ENCODE measurements around the gene SLC4A11. TPM values are rescaled to one million over a fixed set of nuclear protein-coding genes. Genes with fewer than 3 reads are reported as not detected.

The SLC4A11 gene
- total RNA-seq, 1 donor from 2014 or later: 5.8 TPM

DNA sequence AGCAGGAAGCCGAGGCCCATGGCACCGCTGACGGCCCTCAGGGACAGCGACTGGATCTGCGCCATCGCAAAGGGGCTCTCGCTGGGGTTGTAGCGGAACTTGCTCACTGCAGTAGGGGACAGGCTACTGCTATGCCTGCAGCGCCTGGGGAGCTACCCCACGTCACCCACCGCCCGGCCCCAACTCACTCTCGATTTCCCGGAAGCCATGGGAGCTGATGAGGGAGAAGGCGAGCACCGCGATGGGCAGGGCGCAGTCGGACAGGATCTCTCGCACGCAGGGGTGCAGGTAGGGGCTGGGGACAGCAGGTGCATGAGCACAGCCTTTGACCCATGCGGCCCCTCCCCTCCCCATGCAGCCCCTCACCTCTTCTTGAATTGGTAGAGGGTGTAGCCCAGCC is 9.8 kb downstream of the SLC4A11 start:
- H3K27ac Mint-ChIP-seq: no peak overlapping the region
- no peak for DNase-seq (ENCODE audit: extremely low spot score, unreplicated experiment)
- no peaks in the 10 kb centered on the region for H3K27me3 Mint-ChIP-seq
- no peaks in the 10 kb centered on the region for H3K9me3 Mint-ChIP-seq
- no peaks in the 10 kb centered on the region for H3K4me1 Mint-ChIP-seq (ENCODE audit: unreplicated experiment)
- H3K36me3 Mint-ChIP-seq: no peaks in the 10 kb centered on the region
- TF ChIP-seq, protein P1, sequence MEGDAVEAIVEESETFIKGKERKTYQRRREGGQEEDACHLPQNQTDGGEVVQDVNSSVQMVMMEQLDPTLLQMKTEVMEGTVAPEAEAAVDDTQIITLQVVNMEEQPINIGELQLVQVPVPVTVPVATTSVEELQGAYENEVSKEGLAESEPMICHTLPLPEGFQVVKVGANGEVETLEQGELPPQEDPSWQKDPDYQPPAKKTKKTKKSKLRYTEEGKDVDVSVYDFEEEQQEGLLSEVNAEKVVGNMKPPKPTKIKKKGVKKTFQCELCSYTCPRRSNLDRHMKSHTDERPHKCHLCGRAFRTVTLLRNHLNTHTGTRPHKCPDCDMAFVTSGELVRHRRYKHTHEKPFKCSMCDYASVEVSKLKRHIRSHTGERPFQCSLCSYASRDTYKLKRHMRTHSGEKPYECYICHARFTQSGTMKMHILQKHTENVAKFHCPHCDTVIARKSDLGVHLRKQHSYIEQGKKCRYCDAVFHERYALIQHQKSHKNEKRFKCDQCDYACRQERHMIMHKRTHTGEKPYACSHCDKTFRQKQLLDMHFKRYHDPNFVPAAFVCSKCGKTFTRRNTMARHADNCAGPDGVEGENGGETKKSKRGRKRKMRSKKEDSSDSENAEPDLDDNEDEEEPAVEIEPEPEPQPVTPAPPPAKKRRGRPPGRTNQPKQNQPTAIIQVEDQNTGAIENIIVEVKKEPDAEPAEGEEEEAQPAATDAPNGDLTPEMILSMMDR (conservative IDR thresholded peaks at IDR 0.05): no peak
- H3K4me3 Mint-ChIP-seq: no peak overlapping the region

DNA sequence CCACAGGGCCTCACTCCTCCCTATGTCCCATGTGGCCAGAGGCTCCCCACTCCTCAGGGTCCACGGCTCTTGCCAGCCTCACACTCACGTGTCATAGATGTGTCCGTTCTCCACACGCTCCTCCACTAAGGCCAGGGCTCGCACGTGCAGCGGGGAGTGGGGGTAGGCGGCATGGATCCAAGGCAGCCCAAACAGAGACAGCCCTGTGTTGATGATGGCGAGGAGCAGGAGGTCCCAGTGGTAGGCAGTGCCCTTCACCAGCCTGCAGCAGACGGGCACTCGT is 10.3 kb downstream of the SLC4A11 start:
- no peak for DNase-seq (ENCODE audit: extremely low spot score, unreplicated experiment)
- H3K4me3 Mint-ChIP-seq: no peak overlapping the region

DNA sequence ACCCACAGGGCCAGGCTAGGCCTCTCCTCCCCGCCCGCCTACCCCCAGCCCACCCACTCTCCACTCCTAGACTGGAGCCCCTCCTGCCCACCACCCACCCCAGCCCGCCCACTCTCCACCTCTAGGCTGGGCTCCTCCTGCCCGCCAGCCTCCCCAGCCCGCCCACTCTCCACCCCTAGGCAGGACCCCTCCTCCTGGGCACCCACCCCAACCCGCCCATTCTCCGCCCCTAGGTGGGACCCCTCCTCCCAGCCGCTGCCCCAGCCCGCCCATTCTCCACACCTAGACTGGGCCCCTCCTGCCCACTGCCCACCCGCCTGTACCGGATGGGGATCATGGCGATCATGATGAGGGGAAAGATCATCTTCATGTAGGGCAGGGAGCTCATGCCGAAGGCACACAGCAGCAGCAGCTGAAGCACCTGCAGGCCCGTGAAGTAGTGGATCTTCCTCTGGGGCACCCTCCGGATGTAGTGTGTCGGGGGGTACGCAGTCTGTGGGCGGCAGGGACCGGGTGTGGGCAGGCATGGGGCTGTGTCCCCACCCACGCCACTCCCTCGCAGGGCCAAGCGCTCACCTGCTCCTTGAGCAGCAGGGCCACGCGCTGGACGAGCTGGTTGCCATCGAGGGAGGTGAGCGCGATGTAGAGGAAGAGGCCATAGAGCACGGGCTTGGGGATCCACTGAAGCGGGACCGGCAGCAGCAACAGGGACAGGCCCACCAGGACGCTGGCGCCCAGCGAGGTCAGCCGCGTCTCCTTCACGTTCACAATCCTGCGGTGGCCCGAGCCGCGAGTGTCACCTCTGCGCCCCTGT is 10.8 kb downstream of the SLC4A11 start:
- TF ChIP-seq, protein P1 (conservative IDR thresholded peaks at IDR 0.05): no peak
- Mint-ChIP-seq H3K4me1 (ENCODE audit: unreplicated experiment) (no peaks in the 10 kb centered on the region), H3K27ac (no peak overlapping the region), H3K27me3 (no peaks in the 10 kb centered on the region), H3K36me3 (no peaks in the 10 kb centered on the region), H3K9me3 (no peaks in the 10 kb centered on the region), H3K4me3 (no peak overlapping the region)
- DNase-seq (ENCODE audit: extremely low spot score, unreplicated experiment): no peak

More for the DNA sequence above, 10.3 kb downstream of the SLC4A11 start:
- Mint-ChIP-seq H3K27me3 (no peaks in the 10 kb centered on the region), H3K27ac (no peak overlapping the region), H3K9me3 (no peaks in the 10 kb centered on the region), H3K36me3 (no peaks in the 10 kb centered on the region), H3K4me1 (ENCODE audit: unreplicated experiment) (no peaks in the 10 kb centered on the region)
- TF ChIP-seq, protein P1 (conservative IDR thresholded peaks at IDR 0.05): no peak

DNA sequence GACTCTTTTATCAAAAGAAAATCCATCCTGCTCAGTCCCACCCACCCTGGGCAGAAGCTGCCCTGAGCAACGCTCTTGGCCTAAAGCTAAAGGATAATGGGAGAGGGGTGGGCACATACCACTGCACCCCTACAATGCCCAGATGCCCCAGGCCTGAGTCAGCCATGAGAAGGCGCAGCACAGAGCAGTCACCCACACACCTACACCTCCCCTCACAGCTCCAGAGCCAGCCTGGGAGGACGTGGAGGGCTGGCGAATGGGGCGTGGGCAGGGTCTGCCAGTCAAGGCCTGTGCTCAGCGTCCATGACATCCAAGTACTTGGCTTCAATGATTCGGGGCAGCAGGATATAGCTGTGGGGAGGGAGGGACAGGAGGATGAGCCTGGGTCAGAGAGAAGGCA is 11.5 kb downstream of the SLC4A11 start:
- Mint-ChIP-seq H3K36me3 (no peaks in the 10 kb centered on the region), H3K4me3 (no peak overlapping the region), H3K9me3 (no peaks in the 10 kb centered on the region), H3K4me1 (ENCODE audit: unreplicated experiment) (no peaks in the 10 kb centered on the region), H3K27me3 (no peaks in the 10 kb centered on the region), H3K27ac (no peak overlapping the region)
- TF ChIP-seq, protein P1 (conservative IDR thresholded peaks at IDR 0.05): no peak
- DNase-seq (ENCODE audit: extremely low spot score, unreplicated experiment): no peak

DNA sequence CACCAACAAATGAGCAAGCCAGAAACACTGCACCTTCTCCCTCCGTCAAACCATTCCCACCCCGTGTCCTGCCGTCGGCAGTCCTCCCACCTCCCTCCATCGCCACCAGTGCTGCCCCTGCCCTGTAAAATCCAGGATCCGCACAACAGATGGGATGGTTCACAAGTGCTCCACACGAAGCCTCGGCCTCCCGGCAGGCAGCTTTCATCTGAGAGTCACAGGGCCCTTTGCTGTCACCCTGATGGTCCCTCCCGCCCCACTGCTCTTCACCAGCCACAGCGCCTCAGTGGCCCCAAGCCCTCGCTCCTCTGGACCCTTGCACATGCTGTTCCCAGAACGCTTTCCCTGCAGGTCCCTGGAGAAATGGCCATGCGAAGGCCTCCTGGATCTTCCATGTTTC is 12.1 kb downstream of the SLC4A11 start:
- Mint-ChIP-seq H3K27ac (no peak overlapping the region), H3K9me3 (no peaks in the 10 kb centered on the region), H3K4me3 (no peak overlapping the region), H3K4me1 (ENCODE audit: unreplicated experiment) (no peaks in the 10 kb centered on the region), H3K36me3 (no peaks in the 10 kb centered on the region), H3K27me3 (no peaks in the 10 kb centered on the region)
- DNase-seq (ENCODE audit: extremely low spot score, unreplicated experiment): no peak
- TF ChIP-seq, protein P1 (conservative IDR thresholded peaks at IDR 0.05): no peak

Data from type B pancreatic cell (in vitro differentiated cells).